K562 (cell line): ENCODE results near the gene RNF31. TPM values are rescaled to one million over a fixed set of nuclear protein-coding genes. Genes with fewer than 3 reads are reported as not detected.

Experiments
- ARID1B ChIP-seq: fragments of 450-650 bp; IDR thresholded peaks from 2 replicates; pipeline ENCODE4 v1.6.1; 2016; ENCODE audit warnings: antibody characterized with exemption, mild to moderate bottlenecking, inconsistent platforms
- ASH1L ChIP-seq: fragments of 450-650 bp; IDR thresholded peaks from 2 replicates; pipeline ENCODE4 v1.6.1; 2018; ENCODE audit warnings: borderline replicate concordance, mild to moderate bottlenecking, low read depth; ENCODE audit not compliant: partially characterized antibody
- CHD1 ChIP-seq: fragments of 200-600 bp; sonication (generic); IDR thresholded peaks from one replicate; pipeline ENCODE4 v1.6.1; 2012; ENCODE audit warnings: mild to moderate bottlenecking, moderate library complexity, low read length, inconsistent platforms
- E2F1 ChIP-seq: sonication (generic); formaldehyde crosslinking; IDR thresholded peaks from 2 replicates; pipeline ENCODE4 v1.8.1; 2023; ENCODE audit warnings: mild to moderate bottlenecking, missing genetic modification reagents, moderate library complexity
- EZH2 ChIP-seq: IDR thresholded peaks from 2 replicates; pipeline ENCODE4 v1.6.1; 2012; ENCODE audit warnings: low read depth, mild to moderate bottlenecking, inconsistent platforms, low read length, borderline replicate concordance
- HDAC3 ChIP-seq: fragments of 450-650 bp; IDR thresholded peaks from 2 replicates; pipeline ENCODE4 v1.6.1; 2018; ENCODE audit warnings: borderline replicate concordance, mild to moderate bottlenecking, moderate library complexity; ENCODE audit not compliant: partially characterized antibody
- HDGF ChIP-seq: fragments of 450-650 bp; IDR thresholded peaks from 2 replicates; pipeline ENCODE4 v1.6.1; 2016
- IFI16 ChIP-seq: fragments of 250-450 bp; sonication (Bioruptor Pico); IDR thresholded peaks from 2 replicates; pipeline ENCODE4 v2.1.2; 2022; ENCODE audit warnings: mild to moderate bottlenecking, inconsistent platforms
- ILF3 ChIP-seq: fragments of 450-650 bp; IDR thresholded peaks from 2 replicates; pipeline ENCODE4 v1.6.1; 2018; ENCODE audit warnings: antibody characterized with exemption, mild to moderate bottlenecking, moderate library complexity, borderline replicate concordance
- JUND ChIP-seq, 2 experiments: IDR thresholded peaks; 2 replicates in 1 of 2; 3 replicates in 1 of 2; pipeline ENCODE4 v1.6.1; 2011; ENCODE audit warnings: borderline replicate concordance in 2 of 2, low read depth in 2 of 2, low read length in 2 of 2, improper control_type of control experiment in 1 of 2, missing biosample characterization in 1 of 2, missing genetic modification characterization in 1 of 2, missing genetic modification reagents in 1 of 2
- L3MBTL2 ChIP-seq: fragments of 450-650 bp; IDR thresholded peaks from 2 replicates; pipeline ENCODE4 v1.6.1; 2016; ENCODE audit warnings: mild to moderate bottlenecking, moderate library complexity
- LEF1 ChIP-seq: fragments of 450-650 bp; IDR thresholded peaks from 2 replicates; pipeline ENCODE4 v1.6.1; 2016; ENCODE audit warnings: mild to moderate bottlenecking
- MYNN ChIP-seq, 2 experiments: sonication (generic); formaldehyde crosslinking in 1 of 2; IDR thresholded peaks; 2 replicates each; pipeline versions ENCODE4 v1.5.0 to v1.6.1; 2016 to 2020; ENCODE audit warnings: antibody characterized with exemption in 1 of 2, missing genetic modification reagents in 1 of 2
- NFRKB ChIP-seq: fragments of 450-650 bp; IDR thresholded peaks from 2 replicates; pipeline ENCODE4 v1.6.1; 2016; ENCODE audit warnings: low read depth
- NONO ChIP-seq, 2 experiments: fragments of 200-400 bp in 1 of 2; fragments of 450-650 bp in 1 of 2; formaldehyde crosslinking in 1 of 2; IDR thresholded peaks; 2 replicates each; pipeline ENCODE4 v1.6.1; 2017; ENCODE audit warnings: low read depth in 2 of 2, mild to moderate bottlenecking in 2 of 2, moderate library complexity in 2 of 2, low read length in 1 of 2
- RHOXF2B ChIP-seq: fragments of 250-450 bp; sonication (Bioruptor Pico); conservative IDR thresholded peaks from 2 replicates; pipeline ENCODE4 v1.5.1; 2021
- SMC3 ChIP-seq: conservative IDR thresholded peaks from 2 replicates; pipeline ENCODE4 v1.6.1; 2011; ENCODE audit warnings: low read depth, low read length, improper control_type of control experiment; ENCODE audit not compliant: insufficient read depth
- SNRNP70 ChIP-seq: fragments of 200-400 bp; formaldehyde crosslinking; optimal IDR thresholded peaks from 2 replicates; pipeline ENCODE3; 2017; ENCODE audit warnings: low read depth, low read length
- TBL1XR1 ChIP-seq, 2 experiments: IDR thresholded peaks; 2 replicates each; pipeline ENCODE4 v1.6.1; 2012; ENCODE audit warnings: improper control_type of control experiment in 2 of 2, low read length in 2 of 2, mild to moderate bottlenecking in 1 of 2
- XRCC5 ChIP-seq: fragments of 200-400 bp; formaldehyde crosslinking; IDR thresholded peaks from 2 replicates; pipeline ENCODE4 v1.6.1; 2017; ENCODE audit warnings: low read depth, mild to moderate bottlenecking, low read length
- ZNF408 ChIP-seq: fragments of 250-450 bp; sonication (Bioruptor Pico); IDR thresholded peaks from 2 replicates; pipeline ENCODE4 v1.4.0; 2020; ENCODE audit warnings: low read depth, mild to moderate bottlenecking, moderate library complexity
- ZNF76 ChIP-seq: fragments of 250-450 bp; sonication (Bioruptor Pico); IDR thresholded peaks from 2 replicates; pipeline ENCODE4 v1.4.0; 2020; ENCODE audit warnings: mild to moderate bottlenecking, moderate library complexity, borderline replicate concordance
- polyA plus RNA-seq, 8 experiments: library from polyadenylated mRNA; depleted of rRNA in 4 of 8; stranded (reverse) in 5 of 8; unstranded in 3 of 8; fragments of >200 nt; fragmentation: Nextera tagmentation in 2 of 8; fragmentation: Illumina TruSeq in 1 of 8; extraction: Ambion mirVana in 2 of 8; extraction: Trizol in 1 of 8; gene quantifications; 2 replicates each; pipeline versions ENCODE4 v1.2.1 to v1.2.3, GENCODE V29; 2011 to 2014; ENCODE audit warnings: inconsistent platforms in 1 of 8, missing spikeins in 1 of 8
- total RNA-seq, 7 experiments: library from RNA; depleted of rRNA in 6 of 7; stranded (reverse); fragments of >200 nt in 6 of 7; fragmentation: Illumina TruSeq in 2 of 7; extraction: Trizol in 2 of 7; gene quantifications; 2 replicates each; pipeline versions ENCODE4 v1.2.1 to v1.2.3, GENCODE V29; 2011 to 2021; ENCODE audit warnings: low replicate concordance in 1 of 7
- TF ChIP-seq, protein P1 (sequence below), 2 experiments: fragments of 200-800 bp in 1 of 2; sonication (Bioruptor generic) in 1 of 2; sonication (generic) in 1 of 2; formaldehyde crosslinking in 1 of 2; IDR thresholded peaks in 1 of 2; conservative IDR thresholded peaks in 1 of 2; 2 replicates each; pipeline versions ENCODE4 v1.5.0 to v1.6.1; 2016 to 2020; ENCODE audit warnings: missing compliant biosample characterization in 1 of 2, missing genetic modification characterization in 1 of 2, missing genetic modification reagents in 1 of 2
- TF ChIP-seq, protein P2 (sequence below): fragments of 450-650 bp; formaldehyde crosslinking; conservative IDR thresholded peaks from 2 replicates; pipeline ENCODE4 v1.4.0; 2022; ENCODE audit warnings: mild to moderate bottlenecking, missing genetic modification characterization

RNF31 gene
- total and polyA plus RNA-seq, 9 of the 15 experiments (the other 6 are each of a cell fraction or from before 2014, with no cell fraction given): 3.1 to 47.6 (median 19.1) TPM

GRCh38 chr14:24195186-24196070, 48.1 kb downstream of the RNF31 start, which contains the start of gene TM9SF1 (continued):
- TF ChIP-seq ASH1L: peak; percentile 14
- no peak for TF ChIP-seq XRCC5
- no peak for TF ChIP-seq HDGF
- peak; percentile 80 for TF ChIP-seq JUND (IDR thresholded peaks at IDR 0.05; ENCODE audit: borderline replicate concordance, low read depth, low read length)
- peak; percentile 37; the same call in 1 of the 3 replicates for TF ChIP-seq JUND (tag; IDR thresholded peaks at IDR 0.05; ENCODE audit: borderline replicate concordance, low read depth, low read length)
- TF ChIP-seq, protein P1, sequence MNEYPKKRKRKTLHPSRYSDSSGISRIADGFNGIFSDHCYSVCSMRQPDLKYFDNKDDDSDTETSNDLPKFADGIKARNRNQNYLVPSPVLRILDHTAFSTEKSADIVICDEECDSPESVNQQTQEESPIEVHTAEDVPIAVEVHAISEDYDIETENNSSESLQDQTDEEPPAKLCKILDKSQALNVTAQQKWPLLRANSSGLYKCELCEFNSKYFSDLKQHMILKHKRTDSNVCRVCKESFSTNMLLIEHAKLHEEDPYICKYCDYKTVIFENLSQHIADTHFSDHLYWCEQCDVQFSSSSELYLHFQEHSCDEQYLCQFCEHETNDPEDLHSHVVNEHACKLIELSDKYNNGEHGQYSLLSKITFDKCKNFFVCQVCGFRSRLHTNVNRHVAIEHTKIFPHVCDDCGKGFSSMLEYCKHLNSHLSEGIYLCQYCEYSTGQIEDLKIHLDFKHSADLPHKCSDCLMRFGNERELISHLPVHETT (CRISPR knock-in tag; conservative IDR thresholded peaks at IDR 0.05 in 1 of 2, IDR thresholded peaks at IDR 0.05 in 1 of 2): no peak; a peak in 1 of 4 replicates
- TF ChIP-seq ZNF408 (CRISPR knock-in tag): no peak
- 0 out of 2 replicates have a peak, but pooled peaks have one; percentile 55 for TF ChIP-seq E2F1
- no peak for TF ChIP-seq ILF3
- no peak for TF ChIP-seq RHOXF2B
- TF ChIP-seq SNRNP70: no peak
- TF ChIP-seq, protein P2, sequence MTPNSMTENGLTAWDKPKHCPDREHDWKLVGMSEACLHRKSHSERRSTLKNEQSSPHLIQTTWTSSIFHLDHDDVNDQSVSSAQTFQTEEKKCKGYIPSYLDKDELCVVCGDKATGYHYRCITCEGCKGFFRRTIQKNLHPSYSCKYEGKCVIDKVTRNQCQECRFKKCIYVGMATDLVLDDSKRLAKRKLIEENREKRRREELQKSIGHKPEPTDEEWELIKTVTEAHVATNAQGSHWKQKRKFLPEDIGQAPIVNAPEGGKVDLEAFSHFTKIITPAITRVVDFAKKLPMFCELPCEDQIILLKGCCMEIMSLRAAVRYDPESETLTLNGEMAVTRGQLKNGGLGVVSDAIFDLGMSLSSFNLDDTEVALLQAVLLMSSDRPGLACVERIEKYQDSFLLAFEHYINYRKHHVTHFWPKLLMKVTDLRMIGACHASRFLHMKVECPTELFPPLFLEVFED: no peak
- TF ChIP-seq NONO (IDR thresholded peaks at IDR 0.05; ENCODE audit: low read depth in 2 of 2, low read length in 1 of 2): no peak
- TF ChIP-seq EZH2: no peak
- no peak for TF ChIP-seq CHD1
- no peak for TF ChIP-seq ZNF76 (CRISPR knock-in tag)
- TF ChIP-seq IFI16 (CRISPR knock-in tag): no peak
- TF ChIP-seq HDAC3: no peak
- no peak for TF ChIP-seq LEF1
- TF ChIP-seq MYNN (IDR thresholded peaks at IDR 0.05): no peak
- no peak for TF ChIP-seq MYNN (CRISPR knock-in tag; IDR thresholded peaks at IDR 0.05)
- TF ChIP-seq ARID1B: no peak
- no peak for TF ChIP-seq NFRKB
- no peak for TF ChIP-seq TBL1XR1 (IDR thresholded peaks at IDR 0.05; ENCODE audit: low read length in 2 of 2)
- TF ChIP-seq L3MBTL2: peak; percentile 100
- 0 out of 2 replicates have a peak, but pooled peaks have one; percentile 3 for TF ChIP-seq SMC3
